ENCODE data around the gene OGFRL1.

OGFRL1 gene

DNA sequence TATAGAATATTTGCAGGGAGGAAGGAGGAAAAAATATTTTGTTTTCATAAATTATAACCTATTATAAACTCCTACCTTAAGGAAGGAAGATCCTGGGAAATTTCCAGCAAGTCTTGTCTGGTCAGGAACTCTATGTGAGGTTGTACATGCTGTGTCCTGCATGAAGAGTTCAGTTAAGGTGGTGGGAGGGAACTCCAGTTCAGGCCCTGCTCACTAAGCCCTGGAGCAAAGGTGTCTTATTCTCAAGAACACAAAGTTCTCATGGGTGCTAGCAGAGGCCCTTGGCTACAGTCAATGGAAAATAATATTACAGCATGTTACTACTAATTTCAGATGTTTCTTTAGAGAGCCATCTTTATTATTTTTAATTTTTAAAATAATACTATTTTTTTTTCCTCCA lies 3.8 kb upstream of the OGFRL1 start:
- DNase-seq (ENCODE audit: low read depth in 3 of 3): no peak

DNA sequence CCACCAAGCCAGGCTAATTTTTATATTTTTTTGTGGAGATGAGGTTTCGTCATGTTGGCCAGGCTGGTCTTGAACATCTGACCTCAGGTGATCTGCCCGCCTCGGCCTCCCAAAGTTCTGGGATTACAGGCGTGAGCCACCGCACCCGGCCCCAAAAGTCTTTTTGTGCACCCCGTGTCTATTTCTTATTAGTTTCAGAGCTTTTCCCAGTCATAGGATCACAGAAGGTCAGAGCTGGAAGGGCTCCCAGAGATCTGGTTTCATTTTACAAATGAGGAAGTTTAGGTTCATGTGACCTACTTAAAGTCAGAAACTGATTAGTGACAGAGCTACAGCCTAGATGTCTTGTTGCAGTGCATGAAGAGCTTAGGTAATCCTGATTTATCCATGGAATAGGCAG lies 1.6 kb upstream of the OGFRL1 start:
- DNase-seq (ENCODE audit: low read depth in 3 of 3): no peak

DNA sequence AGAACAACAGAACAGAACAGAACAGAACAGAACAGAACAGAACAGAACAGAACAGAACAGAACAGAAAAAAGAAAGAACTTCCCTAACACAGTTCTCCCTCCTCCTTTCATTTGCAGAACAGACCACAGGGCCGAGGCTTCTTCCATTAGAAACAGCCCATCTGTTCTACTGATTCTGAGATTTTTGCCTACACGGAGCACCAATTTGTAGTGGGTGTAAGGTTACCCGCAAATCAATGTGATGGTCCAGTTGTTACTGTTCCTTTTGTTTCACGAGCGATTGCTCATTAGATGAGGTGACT lies 734 bp upstream of the OGFRL1 start:
- no peak for DNase-seq (ENCODE audit: low read depth in 3 of 3)

- peak in 1 of 3 donors; percentile 14 for DNase-seq (ENCODE audit: low read depth in 3 of 3)
These were observed 609 bp downstream of the OGFRL1 start for GRCh38 chr6:71289039-71289801.

GRCh38 chr6:71289802-71290175 lies 1.2 kb downstream of the OGFRL1 start:
- no peak for DNase-seq (ENCODE audit: low read depth in 3 of 3)

DNA sequence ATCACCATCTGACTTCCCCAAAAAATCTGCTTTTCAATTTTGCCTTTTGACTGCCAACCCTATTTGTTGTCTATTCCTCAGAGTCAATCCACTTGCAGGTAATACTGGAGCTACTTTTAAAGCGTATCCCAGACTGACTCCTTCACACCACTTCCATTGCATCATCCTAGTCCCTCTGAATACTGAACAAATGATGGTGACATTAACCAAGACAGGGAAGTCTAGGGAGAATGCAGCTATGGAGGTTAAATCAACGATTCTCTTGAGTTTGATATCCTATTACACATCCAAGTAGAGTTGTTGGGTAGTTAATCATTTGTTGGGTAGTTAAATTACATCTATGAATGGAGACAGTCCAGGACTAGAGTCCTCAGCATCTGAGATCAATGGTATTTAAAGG lies 2.0 kb downstream of the OGFRL1 start:
- no peak for DNase-seq (ENCODE audit: low read depth in 3 of 3)

- no peak for DNase-seq (ENCODE audit: low read depth in 3 of 3)
These were observed 3.4 kb downstream of the OGFRL1 start for GRCh38 chr6:71292001-71292400.

DNA sequence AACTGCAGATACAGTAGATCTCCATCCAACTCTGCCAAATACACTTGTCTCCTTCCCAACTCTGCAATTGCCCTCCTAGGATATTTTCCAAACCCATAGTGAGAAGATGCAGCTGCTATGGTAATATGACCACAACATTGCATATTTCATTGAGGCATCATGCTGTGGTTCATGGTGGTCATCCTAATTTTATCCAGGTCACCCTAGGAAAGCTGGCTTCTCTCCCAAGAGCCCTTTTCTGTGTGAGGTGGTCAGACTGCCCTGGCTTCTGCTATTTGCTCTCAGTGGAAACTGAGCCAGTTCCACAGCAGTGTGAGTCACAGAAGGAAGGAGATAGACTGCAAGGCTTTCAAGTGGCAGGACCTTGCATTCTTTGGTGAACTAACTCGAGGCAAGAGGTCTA lies 5.5 kb downstream of the OGFRL1 start:
- DNase-seq (ENCODE audit: low read depth in 3 of 3): no peak

- DNase-seq (ENCODE audit: low read depth in 3 of 3): no peak
These were observed 9.8 kb downstream of the OGFRL1 start for GRCh38 chr6:71298459-71298858.

- DNase-seq (ENCODE audit: low read depth in 3 of 3): no peak
These were observed 11.2 kb downstream of the OGFRL1 start for GRCh38 chr6:71299541-71300470.

DNA sequence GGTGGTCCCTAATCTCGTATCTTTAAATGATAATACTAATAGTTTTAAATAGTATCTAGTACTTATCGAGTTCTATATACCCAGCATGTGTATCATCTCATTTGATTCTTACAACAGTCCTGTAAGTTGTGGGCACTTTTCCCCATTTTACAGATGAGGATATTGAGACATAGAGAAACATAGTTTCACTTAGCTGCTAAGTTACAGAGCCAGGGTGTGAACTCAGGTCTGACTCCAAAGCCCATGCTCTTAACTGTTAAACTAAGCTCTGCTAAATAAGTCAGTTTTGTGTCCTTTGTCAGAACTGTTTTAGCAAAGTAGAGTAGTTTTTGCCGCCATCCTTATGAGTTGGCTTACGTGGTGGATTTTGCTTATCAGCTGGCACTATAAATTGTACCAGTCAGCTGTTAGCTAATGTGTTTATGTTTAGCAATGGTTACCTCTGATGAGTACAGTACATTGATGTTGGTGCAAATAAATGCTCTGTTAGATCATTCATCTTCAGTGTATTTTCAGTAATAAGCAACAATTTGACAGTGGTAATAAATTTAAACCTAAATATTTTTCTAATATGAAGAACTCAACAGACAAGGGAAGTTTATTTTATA lies 12.1 kb downstream of the OGFRL1 start:
- no peak for DNase-seq (ENCODE audit: low read depth in 3 of 3)

DNA sequence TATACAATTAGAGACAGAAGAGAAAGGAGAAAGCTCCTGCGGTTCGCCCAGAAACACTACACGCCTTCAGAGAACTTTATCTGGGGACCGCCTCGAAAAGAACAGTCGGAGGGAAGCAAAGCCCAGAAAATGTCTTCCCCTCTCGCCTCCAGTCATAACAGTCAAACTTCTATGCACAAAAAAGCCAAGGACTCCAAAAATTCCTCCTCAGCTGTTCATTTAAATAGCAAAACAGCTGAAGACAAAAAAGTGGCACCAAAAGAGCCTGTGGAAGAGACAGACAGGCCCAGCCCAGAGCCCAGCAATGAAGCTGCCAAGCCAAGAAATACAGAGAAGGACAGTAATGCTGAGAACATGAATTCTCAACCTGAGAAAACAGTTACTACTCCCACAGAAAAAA lies 12.9 kb downstream of the OGFRL1 start:
- no peak for DNase-seq (ENCODE audit: low read depth in 3 of 3)

DNA sequence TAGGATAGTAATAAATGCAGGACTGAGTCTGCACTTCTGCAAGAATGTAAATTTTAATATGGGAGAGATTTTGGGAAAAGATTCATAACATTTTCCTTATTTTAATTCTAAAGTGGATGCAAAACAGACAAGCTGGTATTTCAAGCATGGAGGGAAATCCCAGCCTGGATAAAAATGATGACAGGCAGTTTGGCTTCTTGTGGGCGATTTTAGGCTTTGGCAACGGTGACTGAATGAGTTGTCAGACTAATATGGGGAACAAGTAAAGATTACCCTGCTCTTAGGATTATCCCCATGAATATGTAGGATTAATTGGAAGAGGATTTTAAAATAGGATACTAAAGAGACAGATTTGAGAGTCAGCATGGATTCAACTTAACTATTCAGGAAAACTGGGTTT lies 21.0 kb downstream of the OGFRL1 start:
- DNase-seq (ENCODE audit: low read depth in 3 of 3): no peak

GRCh38 chr6:71310261-71310660 lies 21.6 kb downstream of the OGFRL1 start:
- no peak for DNase-seq (ENCODE audit: low read depth in 3 of 3)

GRCh38 chr6:71312089-71312488 lies 23.5 kb downstream of the OGFRL1 start:
- DNase-seq (ENCODE audit: low read depth in 3 of 3): no peak

- no peak for DNase-seq (ENCODE audit: low read depth in 3 of 3)
These were observed 28.8 kb downstream of the OGFRL1 start for GRCh38 chr6:71317441-71317840.

- DNase-seq (ENCODE audit: low read depth in 3 of 3): no peak
These were observed 31.4 kb downstream of the OGFRL1 start for GRCh38 chr6:71320041-71320440.

GRCh38 chr6:71321314-71321713 lies 32.7 kb downstream of the OGFRL1 start:
- DNase-seq (ENCODE audit: low read depth in 3 of 3): no peak

- DNase-seq (ENCODE audit: low read depth in 3 of 3): no peak
These were observed 35.7 kb downstream of the OGFRL1 start for GRCh38 chr6:71324194-71324785.

DNA sequence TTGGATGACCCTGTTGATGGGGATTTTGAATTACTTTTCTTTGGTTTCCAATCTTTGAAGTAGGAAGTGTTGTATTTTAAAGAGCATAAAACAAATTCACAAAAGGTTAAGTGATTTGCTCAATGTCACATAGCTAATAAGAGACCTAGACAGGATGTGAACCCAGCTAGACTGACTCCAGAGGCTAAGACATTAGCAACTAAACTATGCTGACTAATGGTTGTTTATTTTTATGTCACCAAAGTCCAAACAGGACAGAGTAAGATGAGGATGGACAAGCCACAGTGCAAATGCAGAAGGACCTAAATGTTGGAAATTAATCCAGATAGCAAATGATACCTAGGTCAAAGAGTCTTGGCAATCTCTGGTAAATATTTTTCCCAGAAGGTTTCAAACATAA lies 38.0 kb downstream of the OGFRL1 start:
- no peak for DNase-seq (ENCODE audit: low read depth in 3 of 3)

DNA sequence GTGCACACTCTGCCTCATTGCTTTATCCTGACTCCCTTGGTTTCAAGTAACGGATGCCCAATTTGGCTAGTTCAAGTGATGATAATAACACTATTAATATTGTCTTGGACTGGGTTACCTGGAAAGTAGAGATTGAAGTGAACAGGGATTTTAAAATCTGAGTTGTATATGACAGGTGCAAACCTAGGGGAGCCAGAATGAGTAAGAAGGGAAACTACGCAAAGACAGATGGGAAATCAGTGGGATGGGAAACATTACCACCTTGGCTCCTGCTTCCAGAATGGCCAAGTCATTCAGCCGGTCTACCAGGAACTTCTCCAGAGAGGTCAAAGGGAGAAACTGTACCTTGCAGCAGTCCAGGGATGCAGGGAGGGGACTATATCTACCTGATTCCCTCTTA lies 41.9 kb downstream of the OGFRL1 start:
- DNase-seq (ENCODE audit: low read depth in 3 of 3): no peak

- DNase-seq (ENCODE audit: low read depth in 3 of 3): no peak
These were observed 43.4 kb downstream of the OGFRL1 start for GRCh38 chr6:71332012-71332411.
